K562 (cell line): ENCODE data around the gene SPEG. TPM values are rescaled to one million over a fixed set of nuclear protein-coding genes. Genes with fewer than 3 reads are reported as not detected.

Experiments
- ATAC-seq: fragments of 200-7000 bp; cut with Tn5 transposase; 3 replicates; pipeline ENCODE4 v1.9.1; 2020; ENCODE audit warnings: moderate library complexity
- BruUV-seq: library from RNA; stranded (reverse); fragments of 400-500 nt; replicated peaks from 2 replicates; lab custom pipeline; 2021; lab: Mats Ljungman, UMichigan
- CTCF ChIA-PET: fragments of 300-600 bp; formaldehyde crosslinking; extraction: SDS; loops from one replicate; lab custom pipeline; 2021; ENCODE audit warnings: low intra/inter-chr PET ratio; lab: Yijun Ruan, JAX
- POLR2A ChIA-PET: fragments of 300-600, 350-650 bp; sonication (Branson Sonifier 250); formaldehyde crosslinking; extraction: SDS; loops from one replicate; lab custom pipeline; 2021; ENCODE audit warnings: antibody characterized with exemption, inconsistent platforms; lab: Yijun Ruan, JAX
- DNase-seq, 4 experiments: peaks; one replicate each; pipeline versions ENCODE4 v3.0.0 to v3.0.0-alpha.2; 2011 to 2018; ENCODE audit warnings: low spot score in 3 of 4, mixed read lengths in 3 of 4; ENCODE audit errors: extremely low read depth in 1 of 4
- FAIRE-seq: peaks from 2 replicates; lab custom pipeline; 2011; peaks lifted over from hg19 to GRCh38; lab: Jason Lieb, UNC
- H2AFZ ChIP-seq: 2 replicates; pipeline ENCODE4 v1.6.0; 2011; ENCODE audit warnings: low read depth, low read length, control low read depth, inconsistent platforms
- H3K27ac ChIP-seq: fragments of 200-600 bp; 3 replicates; pipeline ENCODE4 v1.8.0; 2011; ENCODE audit warnings: low read depth, mild to moderate bottlenecking, control low read depth, inconsistent platforms, low read length, moderate library complexity, mixed read lengths; ENCODE audit errors: extremely low read depth
- H3K27me3 ChIP-seq, 2 experiments: fragments of 300-600 bp in 1 of 2; 2 replicates in 1 of 2; 3 replicates in 1 of 2; pipeline versions ENCODE4 v1.6.0 to v1.8.0; 2011; ENCODE audit warnings: inconsistent platforms in 2 of 2, low read length in 2 of 2, mild to moderate bottlenecking in 1 of 2, mixed read lengths in 1 of 2, moderate library complexity in 1 of 2; ENCODE audit not compliant: control insufficient read depth in 2 of 2, insufficient read depth in 2 of 2
- H3K36me3 ChIP-seq: fragments of 300-600 bp; 3 replicates; pipeline ENCODE4 v1.8.0; 2011; ENCODE audit warnings: mild to moderate bottlenecking, low read length, inconsistent platforms; ENCODE audit not compliant: control insufficient read depth, insufficient read depth
- H3K4me1 ChIP-seq, 2 experiments: fragments of 200-600 bp in 1 of 2; replicated peaks in 1 of 2; 2 replicates in 1 of 2; 3 replicates in 1 of 2; pipeline versions ENCODE4 v1.5.1 to v1.8.0; 2011; ENCODE audit warnings: inconsistent platforms in 2 of 2, low read length in 2 of 2, mild to moderate bottlenecking in 1 of 2, mixed read lengths in 1 of 2, moderate library complexity in 1 of 2; ENCODE audit not compliant: control insufficient read depth in 2 of 2, insufficient read depth in 2 of 2
- H3K4me2 ChIP-seq: 2 replicates; pipeline ENCODE4 v1.6.1; 2011; ENCODE audit warnings: low read length, control low read depth, inconsistent platforms, mixed read lengths; ENCODE audit not compliant: insufficient read depth
- H3K4me3 ChIP-seq: fragments of 200-600 bp; sonication (generic), shearing (Covaris generic); 2 replicates; pipeline ENCODE4 v1.5.1; 2016; ENCODE audit warnings: control low read depth, inconsistent platforms
- H3K79me2 ChIP-seq: fragments of 200-600 bp; 3 replicates; pipeline ENCODE4 v1.8.0; 2011; ENCODE audit warnings: low read length, inconsistent platforms; ENCODE audit not compliant: control insufficient read depth, insufficient read depth
- H3K9ac ChIP-seq, 2 experiments: 2 replicates each; pipeline versions ENCODE4 v1.6.0 to v1.6.1; 2011; ENCODE audit warnings: low read depth in 2 of 2, low read length in 2 of 2, control low read depth in 1 of 2, inconsistent platforms in 1 of 2, mild to moderate bottlenecking in 1 of 2, mixed read lengths in 1 of 2; ENCODE audit not compliant: insufficient read depth in 1 of 2
- H3K9me1 ChIP-seq: one replicate; pipeline ENCODE4 v1.6.0; 2011; ENCODE audit warnings: inconsistent platforms, mild to moderate bottlenecking, low read length, moderate library complexity; ENCODE audit not compliant: control insufficient read depth, insufficient read depth
- H3K9me3 ChIP-seq: replicated peaks from 2 replicates; pipeline ENCODE4 v1.5.1; 2011; ENCODE audit warnings: low read depth, low read length, inconsistent platforms; ENCODE audit not compliant: control insufficient read depth, insufficient read depth
- H4K20me1 ChIP-seq: replicated peaks from 2 replicates; pipeline ENCODE4 v1.6.1; 2011; ENCODE audit warnings: low read length, inconsistent platforms, mixed read lengths; ENCODE audit not compliant: control insufficient read depth, insufficient read depth
- ADNP ChIP-seq: fragments of 200-800 bp; sonication (Bioruptor generic); IDR thresholded peaks from 2 replicates; pipeline ENCODE4 v1.6.1; 2016; ENCODE audit warnings: missing genetic modification characterization, missing compliant biosample characterization
- BRCA1 ChIP-seq, 2 experiments: fragments of 450-650 bp in 1 of 2; sonication (generic) in 1 of 2; formaldehyde crosslinking in 1 of 2; IDR thresholded peaks; 2 replicates each; pipeline versions ENCODE4 v1.5.0 to v1.6.1; 2017 to 2020; ENCODE audit warnings: mild to moderate bottlenecking in 1 of 2, missing genetic modification reagents in 1 of 2
- CBFA2T3 ChIP-seq: fragments of 450-650 bp; IDR thresholded peaks from 2 replicates; pipeline ENCODE4 v1.6.1; 2017
- ESRRA ChIP-seq: fragments of 450-650 bp; IDR thresholded peaks from 2 replicates; pipeline ENCODE4 v1.6.1; 2014; ENCODE audit warnings: low read depth, mild to moderate bottlenecking, moderate library complexity, borderline replicate concordance
- KDM1A ChIP-seq, 2 experiments: fragments of 450-650 bp; IDR thresholded peaks; 2 replicates each; pipeline ENCODE4 v1.6.1; 2016; ENCODE audit warnings: mild to moderate bottlenecking in 2 of 2
- RCOR1 ChIP-seq, 2 experiments: IDR thresholded peaks; 2 replicates each; pipeline ENCODE4 v1.6.1; 2012; ENCODE audit warnings: low read depth in 2 of 2, low read length in 2 of 2, borderline replicate concordance in 1 of 2, improper control_type of control experiment in 1 of 2
- SMARCA5 ChIP-seq: fragments of 450-650 bp; IDR thresholded peaks from 2 replicates; pipeline ENCODE4 v1.6.1; 2016
- WGBS: fragments of 100-300 bp; shearing (Covaris generic); methylation state at CpG from one replicate; pipeline ENCODE4 v1.1.6; 2016; ENCODE audit warnings: low coverage, mixed read lengths; ENCODE audit not compliant: insufficient coverage; ENCODE audit errors: missing lambda C conversion rate; 5-methylcytosine and 5-hydroxymethylcytosine counted together
- in situ Hi-C: fragments of 300-500 bp; cut with MboI; formaldehyde crosslinking; loops from 4 replicates; pipeline ENCODE4 v1.15.0; 2018; ENCODE audit warnings: inconsistent platforms, mixed read lengths
- intact Hi-C: fragments of 100-400 bp; cut with micrococcal nuclease; formaldehyde crosslinking; loops from 2 replicates; pipeline ENCODE4 v1.14.2; 2022
- polyA plus RNA-seq, 8 experiments: library from polyadenylated mRNA; depleted of rRNA in 4 of 8; stranded (reverse) in 5 of 8; unstranded in 3 of 8; fragments of >200 nt; fragmentation: Nextera tagmentation in 2 of 8; fragmentation: Illumina TruSeq in 1 of 8; extraction: Ambion mirVana in 2 of 8; extraction: Trizol in 1 of 8; gene quantifications; 2 replicates each; pipeline versions ENCODE4 v1.2.1 to v1.2.3, GENCODE V29; 2011 to 2014; ENCODE audit warnings: inconsistent platforms in 1 of 8, missing spikeins in 1 of 8
- total RNA-seq, 7 experiments: library from RNA; depleted of rRNA in 6 of 7; stranded (reverse); fragments of >200 nt in 6 of 7; fragmentation: Illumina TruSeq in 2 of 7; extraction: Trizol in 2 of 7; gene quantifications; 2 replicates each; pipeline versions ENCODE4 v1.2.1 to v1.2.3, GENCODE V29; 2011 to 2021; ENCODE audit warnings: low replicate concordance in 1 of 7
- TF ChIP-seq, protein P1 (sequence below): sonication (generic); formaldehyde crosslinking; IDR thresholded peaks from 2 replicates; pipeline ENCODE4 v1.8.0; 2023; ENCODE audit warnings: mild to moderate bottlenecking, missing genetic modification reagents

Gene SPEG
- total and polyA plus RNA-seq, 9 of the 15 experiments (the other 6 are each of a cell fraction or from before 2014, with no cell fraction given) = 0.49 to 8.7 (median 3.0) TPM

DNA sequence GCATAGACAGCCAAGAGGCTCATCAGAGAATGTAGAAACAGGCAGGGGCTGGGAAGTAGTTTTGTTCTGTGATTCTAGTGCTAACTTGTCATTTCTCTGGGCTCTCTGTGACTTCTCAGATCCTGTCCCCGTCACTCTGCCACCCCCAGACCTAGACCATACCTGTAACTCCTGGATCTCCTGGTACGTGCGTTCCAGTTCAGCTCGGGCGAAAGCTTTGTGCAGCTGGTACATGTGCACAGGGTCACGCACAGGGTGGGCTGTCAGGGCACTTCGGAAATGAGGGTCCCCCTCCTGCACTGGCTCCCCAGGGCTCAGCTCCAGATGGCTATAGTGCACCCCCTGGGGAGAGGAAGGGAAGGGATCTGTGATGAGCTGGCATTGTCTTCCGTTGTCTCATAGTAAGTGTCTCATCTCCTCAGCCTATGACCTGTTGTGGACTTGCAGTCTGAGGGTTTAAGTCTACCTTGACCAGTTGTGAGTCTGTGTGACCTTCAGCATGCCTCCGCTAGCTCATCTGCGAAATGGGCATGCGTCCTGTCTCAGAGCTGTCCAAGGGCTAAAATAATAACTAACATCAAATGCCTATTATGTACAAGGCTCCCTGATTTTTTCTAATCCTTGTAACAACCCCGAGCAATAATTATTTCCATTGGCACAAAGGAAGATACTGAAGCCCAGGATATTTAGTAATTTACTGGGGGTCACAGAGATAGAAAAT is 106.3 kb downstream of the SPEG start:
- Histone ChIP-seq H3K4me3 (no peak overlapping the region), H3K27me3 (no peaks in the 10 kb centered on the region), H3K4me1 (peaks cover 0 to 73% of the 10 kb centered on the region in 2 experiments; a peak in 3 of 5 replicates), H3K4me2 (peak overlapping the region; percentile 75), H3K9ac (0 out of 4 replicates have a peak overlapping the region, but pooled peaks of 1 of the 2 experiments have one; percentile 55), H3K36me3 (peaks cover 35% of the 10 kb centered on the region; the same call in 2 of the 3 replicates), H2AFZ (no peak overlapping the region), H3K79me2 (peaks cover 17% of the 10 kb centered on the region), H3K9me1 (no peaks in the 10 kb centered on the region), H3K27ac (no peak overlapping the region)
- in situ Hi-C loops = loop anchor here (5.0 to 10.0 kb wide), 2 partner anchors 101 to 154 kb away; no protein-coding TSS in a partner anchor
- FAIRE-seq = no peak
- no peak for ATAC-seq
- CTCF ChIA-PET = interaction anchor here (0.7 to 3.8 kb wide), 6 partner anchors 61 to 184 kb away, joined by 3 to 80 read pairs (median 4); no protein-coding TSS in a partner anchor
- no peak for TF ChIP-seq BRCA1 (IDR thresholded peaks at IDR 0.05)
- no peak for TF ChIP-seq BRCA1 (CRISPR knock-in tag; IDR thresholded peaks at IDR 0.05)
- TF ChIP-seq ADNP = 0 out of 2 replicates have a peak, but pooled peaks have one; percentile 30
- TF ChIP-seq, protein P1, sequence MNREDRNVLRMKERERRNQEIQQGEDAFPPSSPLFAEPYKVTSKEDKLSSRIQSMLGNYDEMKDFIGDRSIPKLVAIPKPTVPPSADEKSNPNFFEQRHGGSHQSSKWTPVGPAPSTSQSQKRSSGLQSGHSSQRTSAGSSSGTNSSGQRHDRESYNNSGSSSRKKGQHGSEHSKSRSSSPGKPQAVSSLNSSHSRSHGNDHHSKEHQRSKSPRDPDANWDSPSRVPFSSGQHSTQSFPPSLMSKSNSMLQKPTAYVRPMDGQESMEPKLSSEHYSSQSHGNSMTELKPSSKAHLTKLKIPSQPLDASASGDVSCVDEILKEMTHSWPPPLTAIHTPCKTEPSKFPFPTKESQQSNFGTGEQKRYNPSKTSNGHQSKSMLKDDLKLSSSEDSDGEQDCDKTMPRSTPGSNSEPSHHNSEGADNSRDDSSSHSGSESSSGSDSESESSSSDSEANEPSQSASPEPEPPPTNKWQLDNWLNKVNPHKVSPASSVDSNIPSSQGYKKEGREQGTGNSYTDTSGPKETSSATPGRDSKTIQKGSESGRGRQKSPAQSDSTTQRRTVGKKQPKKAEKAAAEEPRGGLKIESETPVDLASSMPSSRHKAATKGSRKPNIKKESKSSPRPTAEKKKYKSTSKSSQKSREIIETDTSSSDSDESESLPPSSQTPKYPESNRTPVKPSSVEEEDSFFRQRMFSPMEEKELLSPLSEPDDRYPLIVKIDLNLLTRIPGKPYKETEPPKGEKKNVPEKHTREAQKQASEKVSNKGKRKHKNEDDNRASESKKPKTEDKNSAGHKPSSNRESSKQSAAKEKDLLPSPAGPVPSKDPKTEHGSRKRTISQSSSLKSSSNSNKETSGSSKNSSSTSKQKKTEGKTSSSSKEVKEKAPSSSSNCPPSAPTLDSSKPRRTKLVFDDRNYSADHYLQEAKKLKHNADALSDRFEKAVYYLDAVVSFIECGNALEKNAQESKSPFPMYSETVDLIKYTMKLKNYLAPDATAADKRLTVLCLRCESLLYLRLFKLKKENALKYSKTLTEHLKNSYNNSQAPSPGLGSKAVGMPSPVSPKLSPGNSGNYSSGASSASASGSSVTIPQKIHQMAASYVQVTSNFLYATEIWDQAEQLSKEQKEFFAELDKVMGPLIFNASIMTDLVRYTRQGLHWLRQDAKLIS (CRISPR knock-in tag) = peak; percentile 38; the same call in 1 of the 2 replicates
- no peak for TF ChIP-seq CBFA2T3
- TF ChIP-seq ESRRA = peak; percentile 99
- TF ChIP-seq SMARCA5 = peak; percentile 14; the same call in 1 of the 2 replicates
- TF ChIP-seq KDM1A (IDR thresholded peaks at IDR 0.05) = peak in 1 of 2 experiments; percentile 53; a peak in 2 of 4 replicates
- peak in 1 of 2 experiments; percentile 33; a peak in 1 of 4 replicates for TF ChIP-seq RCOR1 (IDR thresholded peaks at IDR 0.05; ENCODE audit: borderline replicate concordance in 1 of 2, low read depth in 2 of 2, low read length in 2 of 2)
- TF ChIP-seq, all 486 proteins: peak for 6
- 86% methylated on average over 10 of the region's 12 CpGs for WGBS
- POLR2A ChIA-PET = interaction anchor here (0.6 to 1.0 kb wide), 3 partner anchors 11 to 148 kb away, joined by 4 read pairs; no protein-coding TSS in a partner anchor
- Histone ChIP-seq H3K9me3 (no peaks in the 10 kb centered on the region), H4K20me1 (peaks cover 14% of the 10 kb centered on the region; the same call in 1 of the 2 replicates)
- no TSS peak for BruUV-seq
- DNase-seq = no peak
- intact Hi-C loops = loop anchor here (1.0 to 5.0 kb wide), 4 partner anchors 55 to 148 kb away; partner anchors contain the start of gene SLC4A3
